SK-N-MC (cell line): ENCODE results near the gene PIF1.

ENCODE experiments used
- DNase-seq: peaks from one replicate; pipeline ENCODE4 v3.0.0-alpha.2; 2011; ENCODE audit warnings: low read depth, low spot score
- H3K27ac ChIP-seq: fragments of 200-600 bp; sonication (generic); 2 replicates; pipeline ENCODE4 v1.5.1; 2016; ENCODE audit warnings: mixed run types
- H3K36me3 ChIP-seq: fragments of 200-600 bp; sonication (generic); 2 replicates; pipeline ENCODE4 v1.6.1; 2017; ENCODE audit warnings: antibody characterized with exemption, low read length, mixed read lengths; ENCODE audit not compliant: insufficient read depth
- H3K4me3 ChIP-seq: fragments of 200-600 bp; sonication (generic); 2 replicates; pipeline ENCODE4 v1.5.1; 2016
- H3K9ac ChIP-seq: fragments of 200-600 bp; sonication (generic); 2 replicates; pipeline ENCODE4 v1.8.0; 2017; ENCODE audit warnings: mixed run types, mixed read lengths; ENCODE audit not compliant: insufficient read length
- H3K9me3 ChIP-seq: fragments of 200-600 bp; sonication (generic); 2 replicates; pipeline ENCODE4 v1.6.1; 2017; ENCODE audit warnings: low read depth, mild to moderate bottlenecking, antibody characterized with exemption, low read length, moderate library complexity, mixed read lengths
- EZH2 ChIP-seq: fragments of 200-600 bp; sonication (generic); IDR thresholded peaks from one replicate; pipeline ENCODE4 v1.6.1; 2017; ENCODE audit warnings: antibody characterized with exemption
- FOXP2 ChIP-seq: optimal IDR thresholded peaks from 2 replicates; pipeline ENCODE3; 2011; ENCODE audit warnings: mild to moderate bottlenecking, moderate library complexity; ENCODE audit not compliant: insufficient read depth; ENCODE audit errors: extremely low read length, control extremely low read depth
- POLR2AphosphoS5 ChIP-seq: IDR thresholded peaks from 2 replicates; pipeline ENCODE4 v1.6.1; 2012; ENCODE audit warnings: mild to moderate bottlenecking, low read depth, low read length, borderline replicate concordance

The PIF1 gene, protein sequence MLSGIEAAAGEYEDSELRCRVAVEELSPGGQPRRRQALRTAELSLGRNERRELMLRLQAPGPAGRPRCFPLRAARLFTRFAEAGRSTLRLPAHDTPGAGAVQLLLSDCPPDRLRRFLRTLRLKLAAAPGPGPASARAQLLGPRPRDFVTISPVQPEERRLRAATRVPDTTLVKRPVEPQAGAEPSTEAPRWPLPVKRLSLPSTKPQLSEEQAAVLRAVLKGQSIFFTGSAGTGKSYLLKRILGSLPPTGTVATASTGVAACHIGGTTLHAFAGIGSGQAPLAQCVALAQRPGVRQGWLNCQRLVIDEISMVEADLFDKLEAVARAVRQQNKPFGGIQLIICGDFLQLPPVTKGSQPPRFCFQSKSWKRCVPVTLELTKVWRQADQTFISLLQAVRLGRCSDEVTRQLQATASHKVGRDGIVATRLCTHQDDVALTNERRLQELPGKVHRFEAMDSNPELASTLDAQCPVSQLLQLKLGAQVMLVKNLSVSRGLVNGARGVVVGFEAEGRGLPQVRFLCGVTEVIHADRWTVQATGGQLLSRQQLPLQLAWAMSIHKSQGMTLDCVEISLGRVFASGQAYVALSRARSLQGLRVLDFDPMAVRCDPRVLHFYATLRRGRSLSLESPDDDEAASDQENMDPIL

DNA sequence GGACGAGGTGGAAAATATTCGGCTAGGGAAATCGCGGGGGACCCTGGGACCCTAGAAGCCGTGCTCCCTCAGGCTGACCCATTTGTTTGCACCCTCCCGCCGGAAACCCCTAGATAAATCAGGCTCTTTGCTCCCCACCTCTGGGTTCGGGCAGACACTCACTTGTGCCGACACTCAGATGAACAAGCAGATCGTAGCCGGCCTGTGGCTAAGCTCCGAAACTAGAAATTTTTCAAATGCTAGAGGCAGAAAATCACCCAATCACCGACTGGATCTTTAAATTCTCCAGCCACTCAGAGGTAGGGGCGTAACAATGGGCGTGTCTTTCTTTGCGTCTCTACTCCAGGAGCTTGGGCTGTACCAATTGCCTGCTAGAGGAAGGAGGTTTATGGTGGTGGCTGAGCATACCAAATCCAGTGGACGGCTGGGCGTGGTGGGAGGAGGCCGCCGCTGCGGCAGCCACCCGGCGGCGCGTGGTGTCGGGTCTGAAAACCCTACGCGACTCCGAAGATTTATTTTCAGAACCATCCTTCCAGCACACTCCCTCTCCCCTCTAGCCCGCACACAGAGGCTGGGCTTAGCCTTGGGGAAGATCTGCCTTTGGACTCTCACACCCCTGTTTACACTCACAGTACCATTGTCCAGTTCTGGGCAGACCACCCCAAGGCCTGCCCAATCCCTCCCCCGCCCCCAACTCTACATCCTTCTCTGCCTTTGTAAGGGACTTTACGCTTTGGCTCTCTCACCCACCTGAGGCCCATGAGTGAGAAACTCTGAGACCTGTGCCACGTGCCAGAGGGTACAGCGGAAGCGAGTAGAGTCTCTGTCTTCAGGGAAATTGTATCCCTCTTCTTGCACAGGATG is at the start of gene PIF1:
Gene PIF1 (minus strand): TSS at position 217 of the 864 bp plus-strand sequence. CDS start 1,312 bp downstream, outside the sequence.
- peaks cover 20% of the 10 kb centered on the region for H3K36me3 ChIP-seq
- peak; percentile 95 for DNase-seq
- H3K9me3 ChIP-seq, result no peaks in the 10 kb centered on the region
- peak within 1 kb of the TSS; percentile 93 for H3K9ac ChIP-seq
- peak within 1 kb of the TSS; percentile 95 for H3K4me3 ChIP-seq
- no peak for TF ChIP-seq FOXP2
- peak; percentile 82 for TF ChIP-seq POLR2AphosphoS5
- H3K27ac ChIP-seq, result peak within 1 kb of the TSS; percentile 53; the same call in 1 of the 2 replicates

DNA sequence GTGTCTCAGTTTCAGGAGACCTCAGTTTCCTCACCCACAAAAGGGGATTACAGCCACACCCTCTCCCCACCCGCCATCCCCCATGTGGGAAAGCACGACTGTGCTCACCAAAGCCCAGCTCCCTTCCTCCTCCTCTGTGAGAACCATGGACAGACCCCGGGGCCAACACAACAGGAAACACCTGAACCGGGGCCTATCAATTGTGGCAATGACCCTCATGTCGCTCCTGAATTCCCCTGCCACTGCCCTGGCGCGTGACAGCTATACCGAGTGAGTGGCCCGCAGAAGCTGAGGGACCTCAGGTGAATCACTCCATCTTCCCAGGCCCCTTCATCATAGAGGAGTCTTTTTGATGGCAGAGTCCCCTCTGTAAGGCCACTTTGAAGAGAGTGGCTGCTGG is 44.9 kb upstream of the PIF1 start:
- Histone ChIP-seq H3K9ac (no peak overlapping the region), H3K36me3 (no peaks in the 10 kb centered on the region), H3K9me3 (no peaks in the 10 kb centered on the region), H3K4me3 (no peak overlapping the region), H3K27ac (no peak overlapping the region)
- TF ChIP-seq FOXP2 (no peak), EZH2 (no peak), POLR2AphosphoS5 (no peak)
- no peak for DNase-seq

DNA sequence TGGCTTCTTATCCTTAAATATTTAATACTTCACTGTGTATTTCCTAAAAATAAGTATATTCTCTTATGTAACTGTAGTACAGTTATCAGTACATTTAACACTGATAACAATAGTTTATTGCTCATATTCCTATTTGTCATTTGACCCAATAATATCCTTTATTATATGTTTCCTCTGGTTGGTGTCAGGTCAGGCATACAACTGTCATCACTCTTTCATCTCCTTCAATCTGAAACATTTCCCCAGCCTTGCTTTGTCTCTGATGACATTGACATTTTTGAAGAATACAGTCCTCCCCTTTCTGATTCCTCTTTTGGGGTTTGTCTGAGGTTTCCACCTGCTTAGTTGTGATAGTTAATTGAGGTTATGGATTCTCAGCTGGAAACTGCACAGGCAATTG is 44.1 kb upstream of the PIF1 start:
- no peak overlapping the region for H3K4me3 ChIP-seq
- no peaks in the 10 kb centered on the region for H3K9me3 ChIP-seq
- H3K9ac ChIP-seq, result no peak overlapping the region
- DNase-seq, result no peak
- TF ChIP-seq POLR2AphosphoS5 (no peak), FOXP2 (no peak), EZH2 (no peak)
- no peak overlapping the region for H3K27ac ChIP-seq
- no peaks in the 10 kb centered on the region for H3K36me3 ChIP-seq

DNA sequence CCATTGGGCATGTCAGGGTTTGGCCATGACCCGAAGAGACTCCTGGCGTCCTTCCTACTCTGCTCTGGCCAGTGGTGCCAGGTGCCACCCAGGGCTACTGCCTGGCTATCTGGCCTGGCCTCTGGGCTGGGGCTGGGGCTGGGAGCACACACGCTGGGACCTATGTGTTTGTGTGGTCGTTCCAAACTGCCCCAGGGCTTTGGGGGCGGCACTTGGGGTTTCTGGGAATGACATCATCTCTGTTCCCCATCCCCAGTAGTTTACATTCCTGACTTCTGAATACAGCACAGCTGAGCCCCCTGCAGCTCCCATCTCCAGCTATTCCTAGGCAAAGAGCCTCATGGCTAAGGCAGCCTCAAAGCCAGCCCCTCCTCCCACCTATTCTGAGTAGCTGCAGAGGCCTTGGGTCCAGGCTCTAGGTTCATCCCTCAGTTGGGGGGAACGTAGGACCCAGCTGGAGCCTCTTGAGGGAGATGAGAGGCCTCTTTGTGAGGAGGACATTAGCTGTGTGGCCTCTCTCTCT is 40.6 kb upstream of the PIF1 start:
- Histone ChIP-seq H3K9ac (no peak overlapping the region), H3K27ac (no peak overlapping the region), H3K9me3 (no peaks in the 10 kb centered on the region), H3K4me3 (no peak overlapping the region), H3K36me3 (no peaks in the 10 kb centered on the region)
- DNase-seq, result no peak
- no peak for TF ChIP-seq FOXP2
- no peak for TF ChIP-seq POLR2AphosphoS5
- no peak for TF ChIP-seq EZH2

- H3K36me3 ChIP-seq, result no peaks in the 10 kb centered on the region
- H3K9ac ChIP-seq, result no peak overlapping the region
- H3K4me3 ChIP-seq, result no peak overlapping the region
- TF ChIP-seq FOXP2 (no peak), POLR2AphosphoS5 (no peak), EZH2 (no peak)
- no peaks in the 10 kb centered on the region for H3K9me3 ChIP-seq
- DNase-seq, result no peak
- H3K27ac ChIP-seq, result no peak overlapping the region
These were observed 39.9 kb upstream of the PIF1 start for GRCh38 chr15:64865126-64865997.

DNA sequence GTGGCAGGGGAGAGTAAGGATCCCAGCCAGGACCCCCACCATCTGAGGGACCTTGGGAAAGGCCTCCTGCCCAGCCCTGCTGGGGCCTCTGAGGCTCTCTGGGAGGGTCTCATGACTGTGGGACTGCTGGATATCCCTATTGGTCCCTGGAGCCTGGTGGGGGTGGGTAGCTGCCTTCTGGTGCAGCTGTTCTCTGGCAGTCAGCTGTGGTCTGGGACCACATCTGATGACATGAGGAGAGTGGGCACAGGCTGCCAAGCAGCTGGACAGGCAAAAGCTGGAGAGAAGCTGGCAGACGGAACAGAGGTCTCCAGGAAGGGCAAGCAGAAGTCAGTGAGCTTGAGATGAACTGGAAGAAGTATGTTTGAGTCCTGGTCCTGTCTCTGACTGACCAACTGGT is 38.6 kb upstream of the PIF1 start:
- Histone ChIP-seq H3K27ac (no peak overlapping the region), H3K9ac (no peak overlapping the region), H3K4me3 (no peak overlapping the region), H3K9me3 (no peaks in the 10 kb centered on the region), H3K36me3 (no peaks in the 10 kb centered on the region)
- DNase-seq, result no peak
- TF ChIP-seq POLR2AphosphoS5, result no peak
- TF ChIP-seq EZH2, result no peak
- no peak for TF ChIP-seq FOXP2

GRCh38 chr15:64862408-64862807 is 37.0 kb upstream of the PIF1 start:
- H3K27ac ChIP-seq, result no peak overlapping the region
- no peaks in the 10 kb centered on the region for H3K9me3 ChIP-seq
- TF ChIP-seq FOXP2, result no peak
- TF ChIP-seq EZH2, result no peak
- no peak for TF ChIP-seq POLR2AphosphoS5
- no peak overlapping the region for H3K9ac ChIP-seq
- H3K4me3 ChIP-seq, result no peak overlapping the region
- DNase-seq, result no peak
- H3K36me3 ChIP-seq, result no peaks in the 10 kb centered on the region
